Neuronal stem cell (in vitro differentiated cells): ENCODE measurements around the gene EN1.

ENCODE experiments used
- DNase-seq: peaks from one replicate; pipeline ENCODE4 v3.0.0-alpha.2; 2013; ENCODE audit warnings: low spot score
- H2AFZ ChIP-seq: one replicate; pipeline ENCODE4 v1.6.1; 2013; ENCODE audit warnings: mild to moderate bottlenecking, low read length, inconsistent platforms
- H2AK5ac ChIP-seq: 2 replicates; pipeline ENCODE4 v1.6.1; 2013; ENCODE audit warnings: low read depth, mild to moderate bottlenecking, inconsistent platforms, low read length, moderate library complexity, mixed read lengths
- H2BK120ac ChIP-seq: 2 replicates; pipeline ENCODE4 v1.6.1; 2013; ENCODE audit warnings: low read depth, mild to moderate bottlenecking, inconsistent platforms, low read length, moderate library complexity, mixed read lengths
- H2BK12ac ChIP-seq: one replicate; pipeline ENCODE4 v1.6.1; 2013; ENCODE audit warnings: low read length, inconsistent platforms
- H2BK15ac ChIP-seq: 2 replicates; pipeline ENCODE4 v1.6.1; 2013; ENCODE audit warnings: mild to moderate bottlenecking, low read length, inconsistent platforms, mixed read lengths
- H2BK5ac ChIP-seq: one replicate; pipeline ENCODE4 v1.6.1; 2013; ENCODE audit warnings: inconsistent platforms, mild to moderate bottlenecking, low read length, moderate library complexity
- H3K14ac ChIP-seq: one replicate; pipeline ENCODE4 v1.6.1; 2013; ENCODE audit warnings: low read length, inconsistent platforms
- H3K18ac ChIP-seq: 2 replicates; pipeline ENCODE4 v1.6.1; 2013; ENCODE audit warnings: low read length, inconsistent platforms
- H3K23ac ChIP-seq: 2 replicates; pipeline ENCODE4 v1.6.1; 2013; ENCODE audit warnings: low read depth, mild to moderate bottlenecking, mixed read lengths, low read length, inconsistent platforms; ENCODE audit not compliant: poor library complexity
- H3K27ac ChIP-seq: replicated peaks from 3 replicates; pipeline ENCODE4 v1.5.1; 2013; ENCODE audit warnings: low read length, inconsistent platforms
- H3K27me3 ChIP-seq, 3 experiments: 2 replicates each; pipeline ENCODE4 v1.6.1; 2013; ENCODE audit warnings: low read length in 3 of 3, mild to moderate bottlenecking in 2 of 3, inconsistent platforms in 1 of 3, low read depth in 1 of 3, mixed read lengths in 1 of 3, moderate library complexity in 1 of 3; ENCODE audit not compliant: control insufficient read depth in 3 of 3, insufficient read depth in 3 of 3
- H3K36me3 ChIP-seq, 2 donors: replicated peaks in 1 of 2; 2 replicates each; pipeline ENCODE4 v1.6.1; 2013; ENCODE audit warnings: low read length in 2 of 2; ENCODE audit not compliant: control insufficient read depth in 2 of 2, insufficient read depth in 2 of 2
- H3K4ac ChIP-seq: 2 replicates; pipeline ENCODE4 v1.6.1; 2013; ENCODE audit warnings: inconsistent platforms, mild to moderate bottlenecking, low read length, moderate library complexity
- H3K4me1 ChIP-seq, 2 donors: 1 replicate in 1 of 2; 2 replicates in 1 of 2; pipeline ENCODE4 v1.6.1; 2013; ENCODE audit warnings: low read length in 2 of 2, low read depth in 1 of 2; ENCODE audit not compliant: control insufficient read depth in 2 of 2, insufficient read depth in 1 of 2
- H3K4me2 ChIP-seq: one replicate; pipeline ENCODE4 v1.6.1; 2013; ENCODE audit warnings: mild to moderate bottlenecking, low read length, inconsistent platforms; ENCODE audit not compliant: insufficient read depth, poor library complexity, severe bottlenecking
- H3K4me3 ChIP-seq, 2 donors: 2 replicates each; pipeline ENCODE4 v1.5.1; 2013; ENCODE audit warnings: low read length in 2 of 2, mild to moderate bottlenecking in 2 of 2, inconsistent platforms in 1 of 2, moderate library complexity in 1 of 2
- H3K79me1 ChIP-seq: one replicate; pipeline ENCODE4 v1.6.1; 2013; ENCODE audit warnings: low read depth, mild to moderate bottlenecking, inconsistent platforms, low read length, moderate library complexity
- H3K9ac ChIP-seq: one replicate; pipeline ENCODE4 v1.6.1; 2013; ENCODE audit warnings: mild to moderate bottlenecking, low read depth, low read length, inconsistent platforms; ENCODE audit not compliant: poor library complexity
- H3K9me3 ChIP-seq, 2 donors: replicated peaks in 1 of 2; 2 replicates each; pipeline versions ENCODE3 to v1.6.1; 2013; ENCODE audit warnings: low read length in 2 of 2, mild to moderate bottlenecking in 2 of 2, inconsistent platforms in 1 of 2, low read depth in 1 of 2, mixed read lengths in 1 of 2, moderate library complexity in 1 of 2; ENCODE audit not compliant: control insufficient read depth in 2 of 2, insufficient read depth in 1 of 2
- H4K8ac ChIP-seq: one replicate; pipeline ENCODE4 v1.6.1; 2013; ENCODE audit warnings: low read depth, mild to moderate bottlenecking, inconsistent platforms, low read length, moderate library complexity
- H4K91ac ChIP-seq: one replicate; pipeline ENCODE4 v1.6.1; 2013; ENCODE audit warnings: low read length, low read depth, mild to moderate bottlenecking, inconsistent platforms; ENCODE audit not compliant: poor library complexity
- WGBS, 2 donors: extraction: QIAGEN DNeasy Blood & Tissue Kit; methylation state at CpG; one replicate each; pipeline ENCODE4 v1.1.7; 2013; ENCODE audit warnings: missing lambda C conversion rate in 2 of 2, mixed read lengths in 1 of 2; ENCODE audit not compliant: insufficient read length in 2 of 2, insufficient replicate concordance in 1 of 2; ENCODE audit errors: extremely low coverage in 2 of 2; 5-methylcytosine and 5-hydroxymethylcytosine counted together

The EN1 gene

GRCh38 chr2:118815731-118816130, 31.7 kb downstream of the EN1 start:
- peak overlapping the region; percentile 42 for H3K18ac ChIP-seq
- peak overlapping the region; percentile 73 for H3K23ac ChIP-seq
- H3K4ac ChIP-seq: no peak overlapping the region
- H4K91ac ChIP-seq: no peak overlapping the region
- H3K79me1 ChIP-seq: no peaks in the 10 kb centered on the region
- H3K4me3 ChIP-seq: no peak overlapping the region
- H4K8ac ChIP-seq: no peak overlapping the region
- no CpG with 5 or more reads among the region's 4 CpGs for whole genome bisulfite sequencing, 2 donors
- peak overlapping the region; percentile 97 for H3K14ac ChIP-seq
- H3K9me3 ChIP-seq: no peaks in the 10 kb centered on the region
- H3K27me3 ChIP-seq: peaks cover 0 to 7% (median 7%) of the 10 kb centered on the region in 3 experiments
- peak overlapping the region; percentile 41 for H2BK15ac ChIP-seq
- no peak for DNase-seq
- H2BK12ac ChIP-seq: peak overlapping the region; percentile 69
- no peak overlapping the region for H3K4me2 ChIP-seq
- no peak overlapping the region for H3K9ac ChIP-seq
- H2BK120ac ChIP-seq: peak overlapping the region; percentile 56
- no peaks in the 10 kb centered on the region for H3K36me3 ChIP-seq
- peak overlapping the region; percentile 50 for H2AK5ac ChIP-seq
- H3K27ac ChIP-seq: no peak overlapping the region
- peaks cover 0 to 15% of the 10 kb centered on the region in 2 donors for H3K4me1 ChIP-seq
- no peak overlapping the region for H2BK5ac ChIP-seq
- H2AFZ ChIP-seq: no peak overlapping the region

- DNase-seq: no peak
- Histone ChIP-seq H3K79me1 (no peaks in the 10 kb centered on the region), H3K18ac (no peak overlapping the region), H3K4me1 (peaks cover 0 to 15% of the 10 kb centered on the region in 2 donors), H3K14ac (no peak overlapping the region), H2BK120ac (no peak overlapping the region), H3K4ac (no peak overlapping the region), H3K9ac (peak overlapping the region; percentile 7), H3K27me3 (peaks cover 0 to 7% (median 7%) of the 10 kb centered on the region in 3 experiments), H2AK5ac (no peak overlapping the region), H3K4me3 (no peak overlapping the region), H2BK12ac (no peak overlapping the region), H4K91ac (no peak overlapping the region), H2BK15ac (no peak overlapping the region), H3K27ac (no peak overlapping the region), H2AFZ (no peak overlapping the region), H3K36me3 (no peaks in the 10 kb centered on the region), H3K9me3 (no peaks in the 10 kb centered on the region), H3K4me2 (no peak overlapping the region), H3K23ac (no peak overlapping the region), H4K8ac (no peak overlapping the region), H2BK5ac (no peak overlapping the region)
- WGBS, 2 donors: no CpG with 5 or more reads among the region's 7 CpGs
These were observed 32.1 kb downstream of the EN1 start for GRCh38 chr2:118815314-118815713.

- Histone ChIP-seq H3K18ac (peak overlapping the region; percentile 61), H2BK12ac (no peak overlapping the region), H2AK5ac (no peak overlapping the region), H3K27ac (no peak overlapping the region), H3K9me3 (no peaks in the 10 kb centered on the region), H3K9ac (no peak overlapping the region), H3K4me1 (peaks cover 0 to 15% of the 10 kb centered on the region in 2 donors), H3K4me2 (no peak overlapping the region), H4K8ac (no peak overlapping the region), H4K91ac (no peak overlapping the region), H2BK120ac (peak overlapping the region; percentile 16), H2BK5ac (no peak overlapping the region), H3K4ac (no peak overlapping the region), H3K23ac (no peak overlapping the region), H3K27me3 (peaks cover 0 to 7% (median 7%) of the 10 kb centered on the region in 3 experiments), H2BK15ac (peak overlapping the region; percentile 37), H3K14ac (no peak overlapping the region), H3K4me3 (no peak overlapping the region), H3K36me3 (no peaks in the 10 kb centered on the region), H2AFZ (no peak overlapping the region), H3K79me1 (no peaks in the 10 kb centered on the region)
- no CpG with 5 or more reads among the region's 3 CpGs for WGBS, 2 donors
- no peak for DNase-seq
These were observed 33.1 kb downstream of the EN1 start for GRCh38 chr2:118814368-118814767.

- Histone ChIP-seq H3K4ac (no peak overlapping the region), H2BK5ac (no peak overlapping the region), H3K23ac (no peak overlapping the region), H3K18ac (peak overlapping the region; percentile 61), H2BK120ac (peak overlapping the region; percentile 16), H3K4me1 (peaks cover 0 to 16% of the 10 kb centered on the region in 2 donors), H4K8ac (no peak overlapping the region), H3K9me3 (no peaks in the 10 kb centered on the region), H3K4me3 (no peak overlapping the region), H3K79me1 (no peaks in the 10 kb centered on the region), H3K27me3 (peaks cover 0 to 8% (median 7%) of the 10 kb centered on the region in 3 experiments), H2AFZ (no peak overlapping the region), H3K14ac (no peak overlapping the region), H3K36me3 (no peaks in the 10 kb centered on the region), H2BK15ac (peak overlapping the region; percentile 37), H4K91ac (no peak overlapping the region), H2BK12ac (no peak overlapping the region), H3K9ac (no peak overlapping the region), H3K27ac (no peak overlapping the region), H2AK5ac (no peak overlapping the region), H3K4me2 (no peak overlapping the region)
- WGBS, 2 donors: no CpG with 5 or more reads among the region's 13 CpGs
- no peak for DNase-seq
These were observed 33.7 kb downstream of the EN1 start for GRCh38 chr2:118813601-118814339.
